Measurements from ENCODE around the gene STYXL2. TPM values are rescaled to one million over a fixed set of nuclear protein-coding genes. Genes with fewer than 3 reads are reported as not detected.

Gene STYXL2
- polyA plus RNA-seq, 1 donor = 136 TPM

DNA sequence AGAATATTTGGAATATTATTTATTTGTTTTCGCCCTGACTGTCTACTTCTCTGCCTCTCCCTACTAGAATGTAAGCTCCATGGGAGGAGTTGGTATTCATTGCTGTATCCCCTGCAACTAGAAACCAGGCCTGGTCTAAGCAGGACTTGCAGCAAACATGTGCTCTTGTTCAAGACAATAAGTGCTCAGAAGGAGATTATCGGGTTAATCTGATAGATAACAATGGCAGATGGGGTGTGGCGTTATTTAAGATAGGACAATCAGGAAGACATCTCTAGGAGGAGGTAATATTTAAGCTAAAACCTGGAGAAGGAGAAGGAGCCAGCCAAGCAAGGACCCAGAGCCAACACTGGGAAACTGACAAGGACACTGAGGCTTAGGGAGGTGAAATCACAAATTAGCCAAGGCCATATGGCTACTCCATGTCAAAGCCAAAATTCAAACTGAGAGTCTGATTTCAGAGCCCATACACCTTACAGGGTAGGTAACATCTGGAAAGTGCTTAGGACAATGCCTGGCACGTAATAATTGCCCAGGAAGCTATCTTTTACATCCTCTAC lies 41.5 kb downstream of the STYXL2 start:
- no peak for DNase-seq (ENCODE audit: low read depth)

- DNase-seq (ENCODE audit: low read depth) = no peak
Observed at GRCh38 chr1:167136191-167136614, 42.3 kb downstream of the STYXL2 start.

- DNase-seq (ENCODE audit: low read depth) = no peak
Observed at GRCh38 chr1:167136806-167137205, 42.9 kb downstream of the STYXL2 start.

- no peak for DNase-seq (ENCODE audit: low read depth)
Observed at GRCh38 chr1:167137332-167137781, 43.5 kb downstream of the STYXL2 start.

DNA sequence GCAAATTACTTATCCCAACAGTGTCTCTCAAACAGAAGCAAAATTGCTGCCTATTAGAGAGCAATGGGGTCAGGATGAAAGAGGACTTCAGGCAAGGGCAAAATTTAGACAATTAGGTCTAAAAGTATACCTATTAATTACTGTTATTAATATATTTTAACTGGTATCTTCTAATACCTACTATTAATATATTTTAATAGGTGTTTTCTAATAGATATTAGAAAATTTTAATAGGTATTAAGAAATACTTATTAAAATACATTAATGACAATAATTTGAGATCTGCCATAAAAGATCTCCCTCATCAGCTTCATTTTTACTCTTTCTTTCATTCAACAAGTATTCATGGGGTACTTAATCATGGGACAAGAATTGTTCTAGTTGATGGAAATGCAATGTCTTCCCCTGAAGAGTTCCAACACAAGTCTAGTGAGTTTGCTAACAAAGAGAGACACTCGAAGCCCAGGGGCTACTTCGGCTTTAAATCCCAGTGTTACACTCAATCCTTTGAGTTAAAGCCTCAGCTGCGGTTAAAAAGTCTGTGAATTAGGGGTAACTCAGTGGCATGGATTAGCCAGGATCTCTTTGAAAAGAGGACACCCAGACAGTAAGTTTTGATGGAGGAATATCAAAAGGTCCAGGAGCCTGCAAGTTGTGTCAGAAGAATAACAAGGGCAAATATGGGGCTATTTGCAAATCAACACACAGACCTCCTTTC lies 44.1 kb downstream of the STYXL2 start:
- DNase-seq (ENCODE audit: low read depth) = no peak

- no peak for DNase-seq (ENCODE audit: low read depth)
Observed at GRCh38 chr1:167138703-167139102, 44.8 kb downstream of the STYXL2 start.

DNA sequence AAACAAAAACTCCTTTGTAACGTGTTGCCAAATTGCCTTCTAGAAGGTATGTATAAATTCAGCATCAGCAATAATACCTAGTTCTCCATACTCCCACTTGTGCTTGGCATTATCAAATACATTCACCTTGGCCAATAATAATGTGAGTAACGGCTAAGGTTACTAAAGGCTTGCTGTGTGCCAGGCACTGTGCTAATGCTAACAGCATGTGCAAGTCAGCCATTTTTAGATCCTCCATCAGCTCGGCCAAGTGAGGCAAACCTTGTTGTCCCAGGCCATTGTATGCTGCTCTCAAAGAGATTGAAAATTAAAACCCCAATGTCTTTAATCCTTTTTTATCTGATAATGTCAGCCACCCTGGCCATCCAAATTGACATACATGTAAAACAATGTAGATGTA lies 48.1 kb downstream of the STYXL2 start:
- no peak for DNase-seq (ENCODE audit: low read depth)

Other genes starting within 250 kb of the STYXL2 start
- gene TADA1, start 217.8 kb upstream of the STYXL2 start, polyA plus RNA-seq (ENCODE audit: insufficient read length) = 12.5 TPM
- 2.5 TPM for gene ILDR2, start 118.5 kb upstream of the STYXL2 start, polyA plus RNA-seq (ENCODE audit: insufficient read length)
- 0.34 TPM for gene MAEL, start 104.8 kb upstream of the STYXL2 start, polyA plus RNA-seq (ENCODE audit: insufficient read length)
- 0.22 TPM for gene GPA33, start 3.7 kb upstream of the STYXL2 start, polyA plus RNA-seq (ENCODE audit: insufficient read length)
- gene POU2F1, start 126.8 kb downstream of the STYXL2 start, polyA plus RNA-seq (ENCODE audit: insufficient read length) = 5.5 TPM